HepG2 (cell line): ENCODE data around the gene GLG1. TPM values are rescaled to one million over a fixed set of nuclear protein-coding genes. Genes with fewer than 3 reads are reported as not detected.

ENCODE experiments used
- ATF6 ChIP-seq: sonication (generic); formaldehyde crosslinking; conservative IDR thresholded peaks from 2 replicates; pipeline ENCODE4 v1.4.0; 2020; ENCODE audit warnings: missing genetic modification reagents
- CSRNP2 ChIP-seq: sonication (generic); formaldehyde crosslinking; conservative IDR thresholded peaks from 2 replicates; pipeline ENCODE4 v1.8.0; 2022; ENCODE audit warnings: low read depth, missing genetic modification reagents
- DNMT3B ChIP-seq: conservative IDR thresholded peaks from 2 replicates; pipeline ENCODE4 v1.6.1; 2016; ENCODE audit warnings: missing biosample characterization, control low read depth
- GATAD1 ChIP-seq: IDR thresholded peaks from 2 replicates; pipeline ENCODE4 v1.6.1; 2016; ENCODE audit warnings: missing genetic modification reagents, missing compliant biosample characterization
- GTF2F1 ChIP-seq: fragments of 150-350 bp; IDR thresholded peaks from 2 replicates; pipeline ENCODE4 v1.6.1; 2014; ENCODE audit warnings: low read length
- JUN ChIP-seq: sonication (generic); formaldehyde crosslinking; IDR thresholded peaks from 2 replicates; pipeline ENCODE4 v1.4.0; 2020; ENCODE audit warnings: mild to moderate bottlenecking, missing genetic modification reagents
- JUND ChIP-seq: sonication (generic); formaldehyde crosslinking; IDR thresholded peaks from 2 replicates; pipeline ENCODE4 v1.8.0; 2022; ENCODE audit warnings: mild to moderate bottlenecking, missing genetic modification reagents
- RAD21 ChIP-seq: fragments of 450-650 bp; formaldehyde crosslinking; IDR thresholded peaks from 2 replicates; pipeline ENCODE4 v1.5.0; 2020; ENCODE audit warnings: mild to moderate bottlenecking
- SIN3A ChIP-seq: IDR thresholded peaks from 2 replicates; pipeline ENCODE4 v1.6.1; 2011; ENCODE audit warnings: low read depth, mild to moderate bottlenecking, control low read depth, low read length, borderline replicate concordance
- SP5 ChIP-seq: IDR thresholded peaks from 2 replicates; pipeline ENCODE4 v1.6.1; 2016; ENCODE audit warnings: low read depth, borderline replicate concordance
- SYNCRIP ChIP-seq: fragments of 200-400 bp; formaldehyde crosslinking; IDR thresholded peaks from 2 replicates; pipeline ENCODE4 v1.6.1; 2018; ENCODE audit warnings: mild to moderate bottlenecking, low read depth, low read length; ENCODE audit not compliant: insufficient read depth
- TFAP4 ChIP-seq: sonication (generic); IDR thresholded peaks from 2 replicates; pipeline ENCODE4 v1.6.1; 2016; ENCODE audit warnings: low read depth, borderline replicate concordance
- ZBTB33 ChIP-seq: sonication (generic); formaldehyde crosslinking; IDR thresholded peaks from 2 replicates; pipeline ENCODE4 v1.4.0; 2020; ENCODE audit warnings: missing genetic modification reagents
- ZNF18 ChIP-seq: sonication (generic); formaldehyde crosslinking; IDR thresholded peaks from 2 replicates; pipeline ENCODE4 v1.8.0; 2022; ENCODE audit warnings: mild to moderate bottlenecking, missing genetic modification reagents; ENCODE audit not compliant: insufficient replicate concordance
- ZNF468 ChIP-seq: sonication (generic); formaldehyde crosslinking; IDR thresholded peaks from 2 replicates; pipeline ENCODE4 v1.8.0; 2022; ENCODE audit warnings: mild to moderate bottlenecking, moderate library complexity, missing genetic modification reagents
- ZNF704 ChIP-seq: sonication (generic); formaldehyde crosslinking; IDR thresholded peaks from 2 replicates; pipeline ENCODE4 v1.8.1; 2023; ENCODE audit warnings: mild to moderate bottlenecking, inconsistent platforms, moderate library complexity, missing genetic modification reagents, borderline replicate concordance
- ZNF768 ChIP-seq: sonication (generic); formaldehyde crosslinking; IDR thresholded peaks from 2 replicates; pipeline ENCODE4 v1.4.0; 2020; ENCODE audit warnings: missing genetic modification reagents
- ZNF878 ChIP-seq: sonication (generic); formaldehyde crosslinking; IDR thresholded peaks from 2 replicates; pipeline ENCODE4 v1.8.1; 2023; ENCODE audit warnings: mild to moderate bottlenecking, missing genetic modification reagents, moderate library complexity
- polyA plus RNA-seq, 8 experiments: library from polyadenylated mRNA; depleted of rRNA in 3 of 8; stranded (reverse) in 7 of 8; unstranded in 1 of 8; fragments of >200 nt; fragmentation: Illumina TruSeq in 4 of 8; extraction: Trizol in 4 of 8; gene quantifications; 2 replicates each; pipeline versions ENCODE4 v1.2.1 to v1.2.3, GENCODE V29; 2011 to 2016; ENCODE audit warnings: low read depth in 4 of 8, missing spikeins in 1 of 8, mixed read lengths in 1 of 8; ENCODE audit not compliant: insufficient read depth in 1 of 8
- total RNA-seq, 5 experiments: library from RNA; depleted of rRNA; stranded (reverse); fragments of >200 nt; fragmentation: Illumina TruSeq; extraction: Trizol; gene quantifications; 2 replicates each; pipeline ENCODE4 v1.2.3, GENCODE V29; 2016; ENCODE audit warnings: low read depth in 1 of 5

Gene GLG1
- total and polyA plus RNA-seq, 2 of the 13 experiments (the other 11 are each of a cell fraction or from before 2014, with no cell fraction given): 87.7 to 141 TPM

GRCh38 chr16:74606521-74607309, at the start of gene GLG1 (continued):
- TF ChIP-seq ATF6 (CRISPR knock-in tag): no peak
- no peak for TF ChIP-seq TFAP4
- peak; percentile 87; the same call in 1 of the 2 replicates for TF ChIP-seq ZNF468
- TF ChIP-seq SP5 (CRISPR knock-in tag): peak; percentile 89
- TF ChIP-seq CSRNP2: no peak
- peak; percentile 68 for TF ChIP-seq RAD21 (CRISPR knock-in tag)
- TF ChIP-seq GATAD1 (CRISPR knock-in tag): peak; percentile 72
- TF ChIP-seq JUN (CRISPR knock-in tag): 0 out of 2 replicates have a peak, but pooled peaks have one; percentile 63
- TF ChIP-seq ZNF704: peak; percentile 96
- peak; percentile 85 for TF ChIP-seq ZNF878 (CRISPR knock-in tag)
- TF ChIP-seq SYNCRIP: no peak
- TF ChIP-seq DNMT3B (CRISPR knock-in tag): no peak
- TF ChIP-seq GTF2F1: 0 out of 2 replicates have a peak, but pooled peaks have one; percentile 26
- TF ChIP-seq ZNF18 (CRISPR knock-in tag): peak; percentile 73
- TF ChIP-seq JUND (CRISPR knock-in tag): 0 out of 2 replicates have a peak, but pooled peaks have one; percentile 15
- peak; percentile 74; the same call in 1 of the 2 replicates for TF ChIP-seq SIN3A
- TF ChIP-seq ZBTB33 (CRISPR knock-in tag): peak; percentile 3
- peak; percentile 58 for TF ChIP-seq ZNF768 (CRISPR knock-in tag)
